UCSD-AML1 (cell line): ENCODE data around the gene E2F2.
"Not testable (repeated sequence)": the region's sequence is repeated elsewhere in the genome, so short reads cannot be mapped to it uniquely, and the experiment has no call there.

Experiments used
- DNase-seq: peaks from one replicate; lab custom pipeline; 2025; ENCODE audit not compliant: unreplicated experiment; lab: John Stamatoyannopoulos, UW

The E2F2 gene

GRCh38 chr1:23551849-23552248 is 20.8 kb upstream of the E2F2 start:
- no peak for DNase-seq

- no peak for DNase-seq
Observed at GRCh38 chr1:23548704-23549143, 17.7 kb upstream of the E2F2 start.

GRCh38 chr1:23546897-23547584 is 16.0 kb upstream of the E2F2 start:
- DNase-seq: no peak

- no peak for DNase-seq
Observed at GRCh38 chr1:23545851-23546250, 14.8 kb upstream of the E2F2 start.

GRCh38 chr1:23544444-23545389 is 13.7 kb upstream of the E2F2 start:
- peak; percentile 66 for DNase-seq

GRCh38 chr1:23543707-23544443 is 12.8 kb upstream of the E2F2 start:
- DNase-seq: no peak

- not testable (repeated sequence) for DNase-seq
Observed at GRCh38 chr1:23542940-23543339, 11.9 kb upstream of the E2F2 start.

- peak; percentile 92 for DNase-seq
Observed at GRCh38 chr1:23539698-23540266, 8.7 kb upstream of the E2F2 start.

GRCh38 chr1:23537296-23537973 is 6.4 kb upstream of the E2F2 start:
- DNase-seq: no peak

GRCh38 chr1:23533246-23534023 is 2.4 kb upstream of the E2F2 start:
- DNase-seq: no peak

GRCh38 chr1:23531562-23532094 is 595 bp upstream of the E2F2 start:
- no peak for DNase-seq

- DNase-seq: no peak
Observed at GRCh38 chr1:23530087-23530746, 816 bp downstream of the E2F2 start.

- no peak for DNase-seq
Observed at GRCh38 chr1:23529146-23530086, 1.6 kb downstream of the E2F2 start.

- peak; percentile 80 for DNase-seq
Observed at GRCh38 chr1:23528250-23528978, 2.6 kb downstream of the E2F2 start.

GRCh38 chr1:23527900-23528249 is 3.2 kb downstream of the E2F2 start:
- DNase-seq: no peak

- DNase-seq: no peak
Observed at GRCh38 chr1:23527366-23527765, 3.7 kb downstream of the E2F2 start.

GRCh38 chr1:23526329-23527041 is 4.5 kb downstream of the E2F2 start:
- no peak for DNase-seq
